K562 (cell line): ENCODE results near the gene TMEFF2. TPM values are rescaled to one million over a fixed set of nuclear protein-coding genes. Genes with fewer than 3 reads are reported as not detected.

Experiments used
- ATAC-seq: fragments of 200-7000 bp; cut with Tn5 transposase; 3 replicates; pipeline ENCODE4 v1.9.1; 2020; ENCODE audit warnings: moderate library complexity
- BruUV-seq: library from RNA; stranded (reverse); fragments of 400-500 nt; replicated peaks from 2 replicates; lab custom pipeline; 2021; lab: Mats Ljungman, UMichigan
- CTCF ChIA-PET: fragments of 300-600 bp; formaldehyde crosslinking; extraction: SDS; loops from one replicate; lab custom pipeline; 2021; ENCODE audit warnings: low intra/inter-chr PET ratio; lab: Yijun Ruan, JAX
- POLR2A ChIA-PET: fragments of 300-600, 350-650 bp; sonication (Branson Sonifier 250); formaldehyde crosslinking; extraction: SDS; loops from one replicate; lab custom pipeline; 2021; ENCODE audit warnings: antibody characterized with exemption, inconsistent platforms; lab: Yijun Ruan, JAX
- DNase-seq, 4 experiments: peaks; one replicate each; pipeline versions ENCODE4 v3.0.0 to v3.0.0-alpha.2; 2011 to 2018; ENCODE audit warnings: low spot score in 3 of 4, mixed read lengths in 3 of 4; ENCODE audit errors: extremely low read depth in 1 of 4
- FAIRE-seq: peaks from 2 replicates; lab custom pipeline; 2011; peaks lifted over from hg19 to GRCh38; lab: Jason Lieb, UNC
- H2AFZ ChIP-seq: 2 replicates; pipeline ENCODE4 v1.6.0; 2011; ENCODE audit warnings: low read depth, low read length, control low read depth, inconsistent platforms
- H3K27ac ChIP-seq: fragments of 200-600 bp; 3 replicates; pipeline ENCODE4 v1.8.0; 2011; ENCODE audit warnings: low read depth, mild to moderate bottlenecking, control low read depth, inconsistent platforms, low read length, moderate library complexity, mixed read lengths; ENCODE audit errors: extremely low read depth
- H3K27me3 ChIP-seq, 2 experiments: fragments of 300-600 bp in 1 of 2; 2 replicates in 1 of 2; 3 replicates in 1 of 2; pipeline versions ENCODE4 v1.6.0 to v1.8.0; 2011; ENCODE audit warnings: inconsistent platforms in 2 of 2, low read length in 2 of 2, mild to moderate bottlenecking in 1 of 2, mixed read lengths in 1 of 2, moderate library complexity in 1 of 2; ENCODE audit not compliant: control insufficient read depth in 2 of 2, insufficient read depth in 2 of 2
- H3K36me3 ChIP-seq: fragments of 300-600 bp; 3 replicates; pipeline ENCODE4 v1.8.0; 2011; ENCODE audit warnings: mild to moderate bottlenecking, low read length, inconsistent platforms; ENCODE audit not compliant: control insufficient read depth, insufficient read depth
- H3K4me1 ChIP-seq, 2 experiments: fragments of 200-600 bp in 1 of 2; replicated peaks in 1 of 2; 2 replicates in 1 of 2; 3 replicates in 1 of 2; pipeline versions ENCODE4 v1.5.1 to v1.8.0; 2011; ENCODE audit warnings: inconsistent platforms in 2 of 2, low read length in 2 of 2, mild to moderate bottlenecking in 1 of 2, mixed read lengths in 1 of 2, moderate library complexity in 1 of 2; ENCODE audit not compliant: control insufficient read depth in 2 of 2, insufficient read depth in 2 of 2
- H3K4me2 ChIP-seq: 2 replicates; pipeline ENCODE4 v1.6.1; 2011; ENCODE audit warnings: low read length, control low read depth, inconsistent platforms, mixed read lengths; ENCODE audit not compliant: insufficient read depth
- H3K4me3 ChIP-seq: fragments of 200-600 bp; sonication (generic), shearing (Covaris generic); 2 replicates; pipeline ENCODE4 v1.5.1; 2016; ENCODE audit warnings: control low read depth, inconsistent platforms
- H3K79me2 ChIP-seq: fragments of 200-600 bp; 3 replicates; pipeline ENCODE4 v1.8.0; 2011; ENCODE audit warnings: low read length, inconsistent platforms; ENCODE audit not compliant: control insufficient read depth, insufficient read depth
- H3K9ac ChIP-seq, 2 experiments: 2 replicates each; pipeline versions ENCODE4 v1.6.0 to v1.6.1; 2011; ENCODE audit warnings: low read depth in 2 of 2, low read length in 2 of 2, control low read depth in 1 of 2, inconsistent platforms in 1 of 2, mild to moderate bottlenecking in 1 of 2, mixed read lengths in 1 of 2; ENCODE audit not compliant: insufficient read depth in 1 of 2
- H3K9me1 ChIP-seq: one replicate; pipeline ENCODE4 v1.6.0; 2011; ENCODE audit warnings: inconsistent platforms, mild to moderate bottlenecking, low read length, moderate library complexity; ENCODE audit not compliant: control insufficient read depth, insufficient read depth
- H3K9me3 ChIP-seq: replicated peaks from 2 replicates; pipeline ENCODE4 v1.5.1; 2011; ENCODE audit warnings: low read depth, low read length, inconsistent platforms; ENCODE audit not compliant: control insufficient read depth, insufficient read depth
- H4K20me1 ChIP-seq: replicated peaks from 2 replicates; pipeline ENCODE4 v1.6.1; 2011; ENCODE audit warnings: low read length, inconsistent platforms, mixed read lengths; ENCODE audit not compliant: control insufficient read depth, insufficient read depth
- C11orf30 ChIP-seq: fragments of 450-650 bp; IDR thresholded peaks from 2 replicates; pipeline ENCODE4 v1.6.1; 2016; ENCODE audit warnings: low read depth, mild to moderate bottlenecking
- ILF3 ChIP-seq: fragments of 450-650 bp; IDR thresholded peaks from 2 replicates; pipeline ENCODE4 v1.6.1; 2018; ENCODE audit warnings: antibody characterized with exemption, mild to moderate bottlenecking, moderate library complexity, borderline replicate concordance
- MAFF ChIP-seq: IDR thresholded peaks from 2 replicates; pipeline ENCODE4 v1.6.1; 2012; ENCODE audit warnings: low read length, improper control_type of control experiment
- MAFG ChIP-seq: fragments of 450-650 bp; conservative IDR thresholded peaks from 2 replicates; pipeline ENCODE4 v1.6.1; 2016; ENCODE audit warnings: missing genetic modification characterization, missing compliant biosample characterization
- MYNN ChIP-seq, 2 experiments: sonication (generic); formaldehyde crosslinking in 1 of 2; IDR thresholded peaks; 2 replicates each; pipeline versions ENCODE4 v1.5.0 to v1.6.1; 2016 to 2020; ENCODE audit warnings: antibody characterized with exemption in 1 of 2, missing genetic modification reagents in 1 of 2
- NCOA4 ChIP-seq: fragments of 450-650 bp; IDR thresholded peaks from 2 replicates; pipeline ENCODE4 v1.6.1; 2018; ENCODE audit warnings: mild to moderate bottlenecking; ENCODE audit not compliant: partially characterized antibody
- SPI1 ChIP-seq: IDR thresholded peaks from 2 replicates; pipeline ENCODE4 v1.6.1; 2011; ENCODE audit warnings: low read depth, low read length, control low read depth, borderline replicate concordance
- TEAD1 ChIP-seq, 2 experiments: fragments of 450-650 bp in 1 of 2; sonication (generic) in 1 of 2; formaldehyde crosslinking; IDR thresholded peaks; 2 replicates each; pipeline versions ENCODE4 v1.4.0 to v1.8.0; 2020 to 2022; ENCODE audit warnings: mild to moderate bottlenecking in 2 of 2, missing genetic modification reagents in 1 of 2
- ZNF316 ChIP-seq: fragments of 450-650 bp; IDR thresholded peaks from 2 replicates; pipeline ENCODE4 v1.6.1; 2016
- WGBS: fragments of 100-300 bp; shearing (Covaris generic); methylation state at CpG from one replicate; pipeline ENCODE4 v1.1.6; 2016; ENCODE audit warnings: low coverage, mixed read lengths; ENCODE audit not compliant: insufficient coverage; ENCODE audit errors: missing lambda C conversion rate; 5-methylcytosine and 5-hydroxymethylcytosine counted together
- in situ Hi-C: fragments of 300-500 bp; cut with MboI; formaldehyde crosslinking; loops from 4 replicates; pipeline ENCODE4 v1.15.0; 2018; ENCODE audit warnings: inconsistent platforms, mixed read lengths
- intact Hi-C: fragments of 100-400 bp; cut with micrococcal nuclease; formaldehyde crosslinking; loops from 2 replicates; pipeline ENCODE4 v1.14.2; 2022
- polyA plus RNA-seq, 8 experiments: library from polyadenylated mRNA; depleted of rRNA in 4 of 8; stranded (reverse) in 5 of 8; unstranded in 3 of 8; fragments of >200 nt; fragmentation: Nextera tagmentation in 2 of 8; fragmentation: Illumina TruSeq in 1 of 8; extraction: Ambion mirVana in 2 of 8; extraction: Trizol in 1 of 8; gene quantifications; 2 replicates each; pipeline versions ENCODE4 v1.2.1 to v1.2.3, GENCODE V29; 2011 to 2014; ENCODE audit warnings: inconsistent platforms in 1 of 8, missing spikeins in 1 of 8
- total RNA-seq, 7 experiments: library from RNA; depleted of rRNA in 6 of 7; stranded (reverse); fragments of >200 nt in 6 of 7; fragmentation: Illumina TruSeq in 2 of 7; extraction: Trizol in 2 of 7; gene quantifications; 2 replicates each; pipeline versions ENCODE4 v1.2.1 to v1.2.3, GENCODE V29; 2011 to 2021; ENCODE audit warnings: low replicate concordance in 1 of 7

The TMEFF2 gene
- total and polyA plus RNA-seq, 9 of the 15 experiments (the other 6 are each of a cell fraction or from before 2014, with no cell fraction given) = 1.4 TPM; not detected in 8

GRCh38 chr2:191999101-191999841 is 195.5 kb downstream of the TMEFF2 start:
- FAIRE-seq = no peak
- Histone ChIP-seq H3K9me3 (no peaks in the 10 kb centered on the region), H3K36me3 (no peaks in the 10 kb centered on the region), H2AFZ (no peak overlapping the region), H3K27ac (no peak overlapping the region), H3K4me1 (no peaks in the 10 kb centered on the region), H3K4me2 (no peak overlapping the region), H3K4me3 (no peak overlapping the region), H3K27me3 (no peaks in the 10 kb centered on the region), H3K9ac (no peak overlapping the region), H4K20me1 (no peaks in the 10 kb centered on the region), H3K9me1 (no peaks in the 10 kb centered on the region), H3K79me2 (no peaks in the 10 kb centered on the region)
- CTCF ChIA-PET = no interaction called here
- in situ Hi-C loops (no loop called here), intact Hi-C loops (no loop called here)
- DNase-seq = no peak
- 92% methylated on average over 4 of the region's 4 CpGs for WGBS
- TF ChIP-seq NCOA4 (no peak), ZNF316 (peak; percentile 87), MAFF (peak; percentile 55; the same call in 1 of the 2 replicates), MAFG (tag) (peak; percentile 62; the same call in 1 of the 2 replicates), MYNN (IDR thresholded peaks at IDR 0.05) (no peak), MYNN (CRISPR knock-in tag; IDR thresholded peaks at IDR 0.05) (no peak), C11orf30 (peak; percentile 78)
- no TSS peak for BruUV-seq
- no peak for ATAC-seq
- POLR2A ChIA-PET = no interaction called here

GRCh38 chr2:191995285-191995684 is 199.4 kb downstream of the TMEFF2 start:
- CTCF ChIA-PET = no interaction called here
- 38% methylated on average over 2 of the region's 2 CpGs for WGBS
- no peak for DNase-seq

More at GRCh38 chr2:191995285-191995684, 199.4 kb downstream of the TMEFF2 start:
- Histone ChIP-seq H4K20me1 (no peaks in the 10 kb centered on the region), H3K4me2 (no peak overlapping the region), H3K4me1 (peaks cover 0 to 5% of the 10 kb centered on the region in 2 experiments; a peak in 2 of 5 replicates), H3K36me3 (no peaks in the 10 kb centered on the region), H3K9me3 (no peaks in the 10 kb centered on the region), H3K9ac (no peak overlapping the region), H2AFZ (no peak overlapping the region), H3K9me1 (no peaks in the 10 kb centered on the region), H3K4me3 (no peak overlapping the region), H3K27me3 (no peaks in the 10 kb centered on the region), H3K79me2 (no peaks in the 10 kb centered on the region), H3K27ac (no peak overlapping the region)
- intact Hi-C loops (no loop called here), in situ Hi-C loops (no loop called here)
- TF ChIP-seq SPI1 = peak; percentile 55; the same call in 1 of the 2 replicates
- TF ChIP-seq TEAD1 (CRISPR knock-in tag; IDR thresholded peaks at IDR 0.05) = no peak
- no peak for TF ChIP-seq ILF3
- POLR2A ChIA-PET = no interaction called here
- FAIRE-seq (no peak), ATAC-seq (peak; percentile 55; the same call in 2 of the 3 replicates)
- BruUV-seq = no TSS peak
